Parathyroid adenoma (tissue), 2 donors: ENCODE data around the gene PRRC2B.
A peak's percentile ranks its signal among the peaks of the same experiment; 100 is the strongest.
"Not testable (repeated sequence)": the region's sequence is repeated elsewhere in the genome, so short reads cannot be mapped to it uniquely, and the experiment has no call there.

ENCODE experiments used
- H2AFZ ChIP-seq: fragments of 300-600 bp; sonication (generic); one replicate; pipeline ENCODE4 v1.7.0; 2017; ENCODE audit warnings: antibody characterized with exemption, mild to moderate bottlenecking
- H3K27ac ChIP-seq: fragments of 300-600 bp; sonication (generic); one replicate; pipeline ENCODE4 v1.7.0; 2017
- H3K27me3 ChIP-seq: fragments of 300-600 bp; sonication (generic); one replicate; pipeline ENCODE4 v1.7.0; 2017; ENCODE audit warnings: low read length; ENCODE audit not compliant: control insufficient read depth, insufficient read depth
- H3K36me3 ChIP-seq: fragments of 300-600 bp; sonication (generic); one replicate; pipeline ENCODE4 v1.7.0; 2017; ENCODE audit warnings: low read length; ENCODE audit not compliant: control insufficient read depth, insufficient read depth
- H3K4me1 ChIP-seq: fragments of 300-600 bp; sonication (generic); one replicate; pipeline ENCODE4 v1.7.0; 2017; ENCODE audit warnings: control low read depth
- H3K4me2 ChIP-seq: fragments of 300-600 bp; sonication (generic); one replicate; pipeline ENCODE4 v1.7.0; 2017; ENCODE audit warnings: low read length
- H3K4me3 ChIP-seq: fragments of 300-600 bp; sonication (generic); one replicate; pipeline ENCODE4 v1.7.0; 2017; ENCODE audit warnings: low read depth, low read length
- H3K79me2 ChIP-seq: fragments of 300-600 bp; sonication (generic); one replicate; pipeline ENCODE4 v1.7.0; 2017; ENCODE audit warnings: control low read depth
- H3K9ac ChIP-seq: fragments of 300-600 bp; sonication (generic); one replicate; pipeline ENCODE4 v1.7.0; 2017; ENCODE audit warnings: mild to moderate bottlenecking
- H3K9me3 ChIP-seq: fragments of 300-600 bp; sonication (generic); one replicate; pipeline ENCODE4 v1.7.0; 2017; ENCODE audit warnings: low read length; ENCODE audit not compliant: control insufficient read depth
- TF ChIP-seq, protein P1 (sequence below): fragments of 300-600 bp; sonication (generic); IDR thresholded peaks from one replicate; pipeline ENCODE4 v1.7.0; 2017; ENCODE audit warnings: antibody characterized with exemption, mild to moderate bottlenecking
- donor health status: primary hyperparathyroidism.

PRRC2B gene

DNA sequence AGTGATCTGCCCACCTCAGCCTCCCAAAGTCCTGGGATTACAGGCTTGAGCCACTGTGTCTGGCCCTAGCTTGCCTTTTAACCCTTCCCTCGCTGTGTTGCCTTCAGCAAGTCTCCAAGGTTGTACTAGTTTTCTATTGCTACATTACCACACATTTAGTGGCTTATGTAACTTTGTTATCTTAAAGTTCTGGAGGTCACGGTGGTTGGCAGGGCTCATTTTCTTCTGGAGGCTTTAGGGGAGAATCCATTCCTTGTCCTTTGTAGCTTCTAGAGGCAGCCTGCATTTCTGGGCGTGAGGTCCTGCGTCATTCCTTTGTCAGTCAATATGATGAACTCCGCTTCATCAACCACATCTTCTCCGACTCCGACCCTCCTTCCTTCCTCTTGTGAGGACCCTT lies 2.9 kb upstream of the PRRC2B start:
- H3K36me3 ChIP-seq: no peaks in the 10 kb centered on the region
- no peak overlapping the region for H3K9ac ChIP-seq
- no peaks in the 10 kb centered on the region for H3K9me3 ChIP-seq
- H3K4me3 ChIP-seq: no peak overlapping the region
- H2AFZ ChIP-seq: no peak overlapping the region
- no peak overlapping the region for H3K4me2 ChIP-seq
- no peak overlapping the region for H3K27ac ChIP-seq
- H3K79me2 ChIP-seq: peaks cover 7% of the 10 kb centered on the region
- no peaks in the 10 kb centered on the region for H3K4me1 ChIP-seq
- TF ChIP-seq, protein P1, sequence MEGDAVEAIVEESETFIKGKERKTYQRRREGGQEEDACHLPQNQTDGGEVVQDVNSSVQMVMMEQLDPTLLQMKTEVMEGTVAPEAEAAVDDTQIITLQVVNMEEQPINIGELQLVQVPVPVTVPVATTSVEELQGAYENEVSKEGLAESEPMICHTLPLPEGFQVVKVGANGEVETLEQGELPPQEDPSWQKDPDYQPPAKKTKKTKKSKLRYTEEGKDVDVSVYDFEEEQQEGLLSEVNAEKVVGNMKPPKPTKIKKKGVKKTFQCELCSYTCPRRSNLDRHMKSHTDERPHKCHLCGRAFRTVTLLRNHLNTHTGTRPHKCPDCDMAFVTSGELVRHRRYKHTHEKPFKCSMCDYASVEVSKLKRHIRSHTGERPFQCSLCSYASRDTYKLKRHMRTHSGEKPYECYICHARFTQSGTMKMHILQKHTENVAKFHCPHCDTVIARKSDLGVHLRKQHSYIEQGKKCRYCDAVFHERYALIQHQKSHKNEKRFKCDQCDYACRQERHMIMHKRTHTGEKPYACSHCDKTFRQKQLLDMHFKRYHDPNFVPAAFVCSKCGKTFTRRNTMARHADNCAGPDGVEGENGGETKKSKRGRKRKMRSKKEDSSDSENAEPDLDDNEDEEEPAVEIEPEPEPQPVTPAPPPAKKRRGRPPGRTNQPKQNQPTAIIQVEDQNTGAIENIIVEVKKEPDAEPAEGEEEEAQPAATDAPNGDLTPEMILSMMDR: no peak
- H3K27me3 ChIP-seq: no peaks in the 10 kb centered on the region

DNA sequence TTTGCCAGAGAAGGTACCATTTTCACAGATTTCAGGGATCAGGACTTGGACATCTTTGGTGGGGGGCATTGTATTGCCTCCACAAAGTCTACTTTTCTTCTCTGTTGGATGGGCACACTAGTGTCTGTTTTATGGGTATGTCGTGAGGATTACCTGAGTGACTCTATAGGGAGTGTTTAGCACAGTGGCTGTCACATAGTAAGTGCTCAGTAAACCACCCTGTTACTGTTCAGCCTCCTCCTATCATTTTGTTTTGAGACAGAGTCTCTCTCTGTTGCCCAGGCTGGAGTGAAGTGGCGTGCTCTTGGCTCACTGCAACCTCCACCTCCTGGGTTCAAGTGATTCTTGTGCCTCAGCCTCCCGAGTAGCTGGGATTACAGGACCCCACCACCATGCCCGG lies 2.4 kb upstream of the PRRC2B start:
- no peak overlapping the region for H2AFZ ChIP-seq
- H3K9ac ChIP-seq: no peak overlapping the region
- H3K36me3 ChIP-seq: no peaks in the 10 kb centered on the region
- no peaks in the 10 kb centered on the region for H3K9me3 ChIP-seq
- H3K4me3 ChIP-seq: no peak overlapping the region
- H3K27ac ChIP-seq: no peak overlapping the region
- H3K4me1 ChIP-seq: no peaks in the 10 kb centered on the region
- peaks cover 10% of the 10 kb centered on the region for H3K79me2 ChIP-seq
- TF ChIP-seq, protein P1: no peak
- no peak overlapping the region for H3K4me2 ChIP-seq
- H3K27me3 ChIP-seq: no peaks in the 10 kb centered on the region

DNA sequence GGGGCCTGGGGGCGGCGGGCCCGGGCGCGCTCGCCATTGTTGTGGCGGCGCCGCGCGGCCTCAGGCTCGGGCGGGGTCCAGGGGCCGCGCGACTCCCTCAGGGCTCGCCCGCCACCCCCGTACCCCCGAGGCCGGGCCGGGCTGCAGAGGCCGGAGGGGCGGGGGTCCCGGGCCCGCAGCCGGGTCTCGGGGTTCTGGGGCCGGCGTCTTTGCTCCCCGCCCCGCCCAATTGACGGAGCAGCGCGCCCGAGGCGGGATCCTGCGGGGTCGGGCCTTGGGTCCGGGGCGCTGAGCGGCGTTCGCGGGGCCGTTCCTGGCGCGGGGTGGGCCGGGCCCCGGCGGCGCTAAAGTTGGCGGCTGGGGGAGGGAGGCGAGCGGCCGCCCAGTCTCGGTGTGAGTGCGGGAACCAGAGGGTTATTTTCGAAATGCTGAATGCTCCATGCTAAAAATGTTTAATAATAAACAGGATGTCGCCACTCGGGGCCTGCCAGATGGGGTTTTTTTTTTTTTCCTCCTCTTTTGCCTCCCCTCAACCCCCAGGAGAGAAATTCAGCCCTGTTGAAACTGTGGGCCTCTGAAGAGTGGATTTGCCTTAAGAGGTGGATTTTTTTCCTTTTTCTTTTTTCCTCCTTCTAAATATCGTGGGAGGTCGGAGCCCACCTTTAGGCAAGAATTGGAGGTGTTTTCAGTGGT lies 724 bp downstream of the PRRC2B start:
- no peaks in the 10 kb centered on the region for H3K9me3 ChIP-seq
- H3K4me3 ChIP-seq: peak overlapping the region; percentile 62
- H3K4me2 ChIP-seq: peak overlapping the region; percentile 81
- H3K27ac ChIP-seq: peak overlapping the region; percentile 70
- H2AFZ ChIP-seq: peak overlapping the region; percentile 46
- H3K9ac ChIP-seq: no peak overlapping the region
- H3K27me3 ChIP-seq: no peaks in the 10 kb centered on the region
- TF ChIP-seq, protein P1: no peak
- H3K79me2 ChIP-seq: peaks cover 26% of the 10 kb centered on the region
- no peaks in the 10 kb centered on the region for H3K36me3 ChIP-seq
- peaks cover 20% of the 10 kb centered on the region for H3K4me1 ChIP-seq

DNA sequence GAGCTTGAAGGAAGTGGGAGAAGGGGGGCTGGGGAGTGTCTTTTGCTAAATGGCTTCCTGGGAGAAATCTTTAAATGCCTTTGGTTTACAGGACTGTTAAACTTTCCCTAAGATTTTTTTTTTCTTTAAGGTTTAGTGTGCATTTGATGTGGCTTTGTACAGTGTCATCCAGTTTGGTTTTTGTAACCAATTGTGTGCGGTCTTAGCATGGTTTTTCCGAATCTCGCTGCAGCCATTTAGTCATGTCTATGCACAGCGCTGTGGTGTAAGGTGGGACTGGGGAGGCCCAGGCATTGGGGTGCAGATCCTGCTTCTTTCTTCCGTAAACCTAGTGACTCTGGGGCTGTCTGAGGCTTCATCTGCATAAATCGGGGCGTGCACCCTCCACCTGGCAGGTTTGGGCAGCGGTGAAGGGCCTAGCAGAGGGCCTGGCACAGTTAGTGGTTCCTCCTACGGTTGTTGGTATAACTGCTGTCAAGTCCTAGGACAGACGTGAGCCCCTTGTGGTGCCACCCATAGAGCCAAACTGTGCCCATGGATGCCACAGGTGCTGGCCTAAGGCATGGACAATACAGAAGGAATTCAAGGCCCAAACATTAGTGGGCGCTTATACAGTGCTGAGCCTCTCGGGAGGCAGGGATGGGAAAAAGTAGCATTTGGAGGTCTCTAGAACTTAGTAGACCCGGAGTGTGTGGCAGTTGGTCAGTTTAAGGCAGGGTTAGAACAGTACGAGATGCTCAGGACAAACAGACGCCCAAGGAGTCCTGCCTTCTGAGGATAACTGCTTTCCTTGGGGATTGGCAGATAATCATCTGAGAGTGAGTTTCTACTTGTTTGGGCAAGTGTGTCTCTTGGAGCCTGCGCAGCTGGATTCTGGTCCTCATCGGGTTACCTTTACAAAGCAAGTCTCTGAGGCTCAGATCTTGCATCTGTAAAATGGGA lies 1.5 kb downstream of the PRRC2B start:
- H3K4me3 ChIP-seq: peak overlapping the region; percentile 62
- peaks cover 33% of the 10 kb centered on the region for H3K79me2 ChIP-seq
- no peaks in the 10 kb centered on the region for H3K27me3 ChIP-seq
- TF ChIP-seq, protein P1: no peak
- H3K9me3 ChIP-seq: no peaks in the 10 kb centered on the region
- peak overlapping the region; percentile 70 for H3K27ac ChIP-seq
- H3K9ac ChIP-seq: no peak overlapping the region
- peak overlapping the region; percentile 81 for H3K4me2 ChIP-seq
- no peak overlapping the region for H2AFZ ChIP-seq
- no peaks in the 10 kb centered on the region for H3K36me3 ChIP-seq
- H3K4me1 ChIP-seq: peaks cover 20% of the 10 kb centered on the region

DNA sequence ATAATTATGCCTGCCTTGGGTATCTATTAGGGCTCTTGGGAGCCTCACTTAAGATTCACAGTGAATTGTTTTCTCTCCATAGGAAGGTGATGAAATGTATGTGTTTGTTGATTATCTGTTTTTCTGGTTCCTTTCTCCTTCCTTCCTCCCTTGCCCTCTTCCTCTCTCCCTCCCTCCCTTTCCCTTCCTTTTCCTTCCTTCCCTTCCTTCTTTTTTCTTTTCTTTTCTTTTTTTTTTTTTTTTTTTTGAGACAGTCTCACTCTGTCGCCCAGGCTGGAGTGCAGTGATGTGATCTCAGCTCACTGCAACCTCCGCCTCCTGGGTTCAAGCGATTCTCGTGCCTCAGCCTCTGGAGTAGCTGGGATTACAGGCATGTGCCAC lies 2.2 kb downstream of the PRRC2B start:
- Histone ChIP-seq H3K79me2 (peaks cover 38% of the 10 kb centered on the region), H3K4me1 (peaks cover 20% of the 10 kb centered on the region), H3K4me2 (peak overlapping the region; percentile 81), H3K27ac (peak overlapping the region; percentile 70)
- H3K27me3 ChIP-seq, H3K9ac ChIP-seq, H3K4me3 ChIP-seq, H2AFZ ChIP-seq, H3K9me3 ChIP-seq, H3K36me3 ChIP-seq: not testable (repeated sequence)
